ENCODE results near the gene SMIM35. TPM values are rescaled to one million over a fixed set of nuclear protein-coding genes. Genes with fewer than 3 reads are reported as not detected.

The SMIM35 gene
- total RNA-seq, 1 donor from 2014 or later = not detected

GRCh38 chr11:118016104-118016503 is 70.7 kb downstream of the SMIM35 start:
- no peak overlapping the region for H3K4me3 Mint-ChIP-seq (ENCODE audit: unreplicated experiment)
- peaks cover 5% of the 10 kb centered on the region for H3K4me1 Mint-ChIP-seq (ENCODE audit: low read depth, unreplicated experiment)
- H3K9me3 Mint-ChIP-seq (ENCODE audit: unreplicated experiment) = no peaks in the 10 kb centered on the region
- TF ChIP-seq, protein P1, sequence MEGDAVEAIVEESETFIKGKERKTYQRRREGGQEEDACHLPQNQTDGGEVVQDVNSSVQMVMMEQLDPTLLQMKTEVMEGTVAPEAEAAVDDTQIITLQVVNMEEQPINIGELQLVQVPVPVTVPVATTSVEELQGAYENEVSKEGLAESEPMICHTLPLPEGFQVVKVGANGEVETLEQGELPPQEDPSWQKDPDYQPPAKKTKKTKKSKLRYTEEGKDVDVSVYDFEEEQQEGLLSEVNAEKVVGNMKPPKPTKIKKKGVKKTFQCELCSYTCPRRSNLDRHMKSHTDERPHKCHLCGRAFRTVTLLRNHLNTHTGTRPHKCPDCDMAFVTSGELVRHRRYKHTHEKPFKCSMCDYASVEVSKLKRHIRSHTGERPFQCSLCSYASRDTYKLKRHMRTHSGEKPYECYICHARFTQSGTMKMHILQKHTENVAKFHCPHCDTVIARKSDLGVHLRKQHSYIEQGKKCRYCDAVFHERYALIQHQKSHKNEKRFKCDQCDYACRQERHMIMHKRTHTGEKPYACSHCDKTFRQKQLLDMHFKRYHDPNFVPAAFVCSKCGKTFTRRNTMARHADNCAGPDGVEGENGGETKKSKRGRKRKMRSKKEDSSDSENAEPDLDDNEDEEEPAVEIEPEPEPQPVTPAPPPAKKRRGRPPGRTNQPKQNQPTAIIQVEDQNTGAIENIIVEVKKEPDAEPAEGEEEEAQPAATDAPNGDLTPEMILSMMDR (IDR thresholded peaks at IDR 0.05; ENCODE audit: partially characterized antibody, unreplicated experiment) = no peak
- H3K27me3 Mint-ChIP-seq (ENCODE audit: unreplicated experiment) = peaks cover 4% of the 10 kb centered on the region
- H3K27ac Mint-ChIP-seq (ENCODE audit: unreplicated experiment) = no peak overlapping the region
- no peak for DNase-seq
- peaks cover 6% of the 10 kb centered on the region for H3K36me3 Mint-ChIP-seq (ENCODE audit: unreplicated experiment)

DNA sequence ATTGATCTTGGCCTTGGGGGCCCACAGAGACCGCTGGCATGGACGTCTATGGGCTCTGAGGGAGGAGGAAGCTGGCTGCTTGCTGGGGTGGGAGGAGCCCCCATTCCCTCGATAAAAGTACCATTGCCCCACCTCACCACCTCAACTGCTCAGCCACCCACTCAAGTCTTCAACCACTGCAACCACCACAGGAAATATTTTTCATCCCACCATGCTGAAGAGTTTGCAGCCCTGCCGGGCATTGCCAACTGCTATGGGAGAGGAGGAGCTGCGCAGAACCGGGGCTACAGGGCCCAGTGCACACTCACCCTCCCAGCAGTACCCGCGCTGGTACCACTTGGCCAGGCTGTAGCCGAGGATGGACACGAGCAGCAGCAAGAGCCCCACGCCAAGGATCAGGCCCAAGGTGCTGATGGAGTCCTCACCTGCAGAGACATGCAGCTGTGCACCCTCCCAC is 71.3 kb downstream of the SMIM35 start:
- TF ChIP-seq, protein P1 (IDR thresholded peaks at IDR 0.05; ENCODE audit: partially characterized antibody, unreplicated experiment) = no peak
- no peaks in the 10 kb centered on the region for H3K9me3 Mint-ChIP-seq (ENCODE audit: unreplicated experiment)
- H3K27ac Mint-ChIP-seq (ENCODE audit: unreplicated experiment) = no peak overlapping the region
- H3K27me3 Mint-ChIP-seq (ENCODE audit: unreplicated experiment) = peaks cover 4% of the 10 kb centered on the region
- DNase-seq = no peak
- H3K36me3 Mint-ChIP-seq (ENCODE audit: unreplicated experiment) = peaks cover 6% of the 10 kb centered on the region
- H3K4me3 Mint-ChIP-seq (ENCODE audit: unreplicated experiment) = no peak overlapping the region
- H3K4me1 Mint-ChIP-seq (ENCODE audit: low read depth, unreplicated experiment) = peaks cover 5% of the 10 kb centered on the region

DNA sequence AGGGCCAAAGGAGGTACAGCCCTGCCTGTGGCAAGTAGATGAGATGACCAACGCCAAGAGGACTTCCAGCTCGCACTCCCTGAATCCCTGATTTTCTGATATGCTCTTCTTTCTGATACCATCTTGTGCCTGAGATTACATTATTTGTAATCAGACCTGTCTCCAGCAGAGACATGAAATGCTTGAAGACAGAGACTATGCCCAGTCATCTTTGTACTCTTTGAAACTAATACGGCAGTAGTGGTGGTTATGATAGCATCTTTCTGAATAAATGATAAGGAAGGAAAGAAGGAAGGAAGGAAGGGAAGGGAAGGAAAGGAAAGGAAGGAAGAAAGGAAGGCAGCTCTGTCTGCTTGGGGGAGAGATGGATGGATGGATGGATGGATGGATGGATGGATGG is 72.7 kb downstream of the SMIM35 start:
- DNase-seq = no peak
- no peak overlapping the region for H3K27ac Mint-ChIP-seq (ENCODE audit: unreplicated experiment)
- peaks cover 6% of the 10 kb centered on the region for H3K27me3 Mint-ChIP-seq (ENCODE audit: unreplicated experiment)
- TF ChIP-seq, protein P1 (IDR thresholded peaks at IDR 0.05; ENCODE audit: partially characterized antibody, unreplicated experiment) = no peak
- peaks cover under 1% of the 10 kb centered on the region for H3K9me3 Mint-ChIP-seq (ENCODE audit: unreplicated experiment)
- no peak overlapping the region for H3K4me3 Mint-ChIP-seq (ENCODE audit: unreplicated experiment)
- H3K36me3 Mint-ChIP-seq (ENCODE audit: unreplicated experiment) = peaks cover 6% of the 10 kb centered on the region
- peaks cover 5% of the 10 kb centered on the region for H3K4me1 Mint-ChIP-seq (ENCODE audit: low read depth, unreplicated experiment)

GRCh38 chr11:118012083-118012669 is 74.6 kb downstream of the SMIM35 start:
- peak; percentile 41 for DNase-seq
- H3K9me3 Mint-ChIP-seq (ENCODE audit: unreplicated experiment) = peaks cover 4% of the 10 kb centered on the region
- TF ChIP-seq, protein P1 (IDR thresholded peaks at IDR 0.05; ENCODE audit: partially characterized antibody, unreplicated experiment) = no peak
- peaks cover 5% of the 10 kb centered on the region for H3K4me1 Mint-ChIP-seq (ENCODE audit: low read depth, unreplicated experiment)
- no peaks in the 10 kb centered on the region for H3K36me3 Mint-ChIP-seq (ENCODE audit: unreplicated experiment)
- H3K27me3 Mint-ChIP-seq (ENCODE audit: unreplicated experiment) = peaks cover 4% of the 10 kb centered on the region
- H3K27ac Mint-ChIP-seq (ENCODE audit: unreplicated experiment) = no peak overlapping the region
- no peak overlapping the region for H3K4me3 Mint-ChIP-seq (ENCODE audit: unreplicated experiment)

DNA sequence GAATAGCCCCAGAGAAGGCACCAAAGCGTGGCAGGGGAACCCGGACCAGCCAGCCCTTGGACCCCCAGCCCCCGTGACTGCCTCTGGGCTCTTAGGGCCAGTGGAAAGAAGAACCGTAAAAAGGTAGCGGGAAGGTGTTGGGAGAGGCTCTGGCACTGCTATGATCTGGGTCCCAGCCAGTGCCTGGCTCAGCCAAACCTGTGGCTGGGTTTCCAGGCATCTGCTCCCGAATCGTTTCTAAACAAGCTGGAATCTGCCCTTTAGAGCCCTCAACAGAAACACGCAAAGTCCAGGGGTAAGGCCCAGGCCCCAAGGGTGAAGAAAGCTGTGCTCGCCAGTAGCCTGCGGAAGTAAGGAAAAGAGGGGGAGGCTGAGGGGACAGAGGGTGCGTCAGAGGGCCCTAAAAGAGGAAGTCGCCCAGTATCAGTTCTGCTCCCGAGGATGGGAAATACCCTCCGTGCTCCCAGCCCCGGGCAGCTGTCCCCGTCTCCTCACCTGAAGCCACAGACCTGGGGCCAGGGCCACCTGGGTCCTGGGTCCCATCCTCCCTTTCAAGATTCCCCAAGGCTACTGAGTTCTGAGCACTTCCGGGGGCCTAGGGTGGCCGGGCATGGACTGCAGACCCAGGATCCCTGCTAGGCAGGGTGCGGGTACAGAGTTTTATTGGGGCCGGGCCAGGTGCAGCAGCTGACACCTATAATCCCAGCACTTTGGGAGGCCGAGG is 75.9 kb downstream of the SMIM35 start:
- Mint-ChIP-seq H3K9me3 (ENCODE audit: unreplicated experiment) (peaks cover 4% of the 10 kb centered on the region), H3K36me3 (ENCODE audit: unreplicated experiment) (no peaks in the 10 kb centered on the region), H3K4me3 (ENCODE audit: unreplicated experiment) (no peak overlapping the region), H3K27ac (ENCODE audit: unreplicated experiment) (no peak overlapping the region), H3K4me1 (ENCODE audit: low read depth, unreplicated experiment) (peaks cover 5% of the 10 kb centered on the region), H3K27me3 (ENCODE audit: unreplicated experiment) (peaks cover 6% of the 10 kb centered on the region)
- no peak for DNase-seq
- TF ChIP-seq, protein P1 (IDR thresholded peaks at IDR 0.05; ENCODE audit: partially characterized antibody, unreplicated experiment) = no peak

Data from glutamatergic neuron (in vitro differentiated cells).